BLaER1 (cell line): Measurements from ENCODE around the gene SMIM24.
A peak's percentile ranks its signal among the peaks of the same experiment; 100 is the strongest.

Source experiments
- H3K27ac ChIP-seq: shearing (Covaris generic); formaldehyde crosslinking; 2 replicates; pipeline ENCODE4 v1.8.1; 2022
- H3K27me3 ChIP-seq: shearing (Covaris generic); formaldehyde crosslinking; 2 replicates; pipeline ENCODE4 v1.8.1; 2022
- H3K36me3 ChIP-seq: shearing (Covaris generic); formaldehyde crosslinking; 2 replicates; pipeline ENCODE4 v1.8.1; 2022
- H3K4me1 ChIP-seq: shearing (Covaris generic); formaldehyde crosslinking; 2 replicates; pipeline ENCODE4 v1.8.1; 2022
- H3K4me2 ChIP-seq: shearing (Covaris generic); formaldehyde crosslinking; 2 replicates; pipeline ENCODE4 v1.8.1; 2022
- H3K4me3 ChIP-seq: shearing (Covaris generic); formaldehyde crosslinking; 2 replicates; pipeline ENCODE4 v1.8.1; 2022
- H3K9ac ChIP-seq: shearing (Covaris generic); formaldehyde crosslinking; 2 replicates; pipeline ENCODE4 v1.8.1; 2022
- H3K9me3 ChIP-seq: shearing (Covaris generic); formaldehyde crosslinking; 2 replicates; pipeline ENCODE4 v1.8.1; 2022
- H4K20me1 ChIP-seq: shearing (Covaris generic); formaldehyde crosslinking; 2 replicates; pipeline ENCODE4 v1.8.1; 2022
- Cebpa-rat ChIP-seq: shearing (Covaris generic); IDR thresholded peaks from 2 replicates; pipeline ENCODE4 v1.8.1; 2022

SMIM24 gene

GRCh38 chr19:3497757-3498520 lies 17.6 kb upstream of the SMIM24 start:
- H4K20me1 ChIP-seq, result peaks cover 26% of the 10 kb centered on the region
- H3K4me1 ChIP-seq, result peaks cover 16% of the 10 kb centered on the region
- no peak overlapping the region for H3K9ac ChIP-seq
- H3K27me3 ChIP-seq, result no peaks in the 10 kb centered on the region
- no peak for TF ChIP-seq Cebpa-rat
- H3K4me3 ChIP-seq, result no peak overlapping the region
- H3K9me3 ChIP-seq, result no peaks in the 10 kb centered on the region
- no peak overlapping the region for H3K4me2 ChIP-seq
- H3K27ac ChIP-seq, result no peak overlapping the region
- H3K36me3 ChIP-seq, result peaks cover 54% of the 10 kb centered on the region

GRCh38 chr19:3496392-3497273 lies 16.3 kb upstream of the SMIM24 start:
- Histone ChIP-seq H3K27me3 (no peaks in the 10 kb centered on the region), H3K36me3 (peaks cover 67% of the 10 kb centered on the region), H3K9ac (no peak overlapping the region), H3K27ac (no peak overlapping the region), H3K4me1 (peaks cover 16% of the 10 kb centered on the region), H3K4me2 (no peak overlapping the region), H3K9me3 (no peaks in the 10 kb centered on the region), H4K20me1 (peaks cover 31% of the 10 kb centered on the region), H3K4me3 (no peak overlapping the region)
- TF ChIP-seq Cebpa-rat, result no peak

- no peak for TF ChIP-seq Cebpa-rat
- no peak overlapping the region for H3K27ac ChIP-seq
- no peak overlapping the region for H3K4me2 ChIP-seq
- peaks cover 7% of the 10 kb centered on the region for H3K4me1 ChIP-seq
- H3K9ac ChIP-seq, result no peak overlapping the region
- H3K27me3 ChIP-seq, result no peaks in the 10 kb centered on the region
- H3K4me3 ChIP-seq, result no peak overlapping the region
- H3K9me3 ChIP-seq, result no peaks in the 10 kb centered on the region
- peaks cover 80% of the 10 kb centered on the region for H3K36me3 ChIP-seq
- peaks cover 31% of the 10 kb centered on the region for H4K20me1 ChIP-seq
Observed at GRCh38 chr19:3494559-3494958, 14.2 kb upstream of the SMIM24 start.

GRCh38 chr19:3494051-3494450 lies 13.7 kb upstream of the SMIM24 start:
- no peak overlapping the region for H3K9ac ChIP-seq
- no peaks in the 10 kb centered on the region for H3K27me3 ChIP-seq
- no peak overlapping the region for H3K27ac ChIP-seq
- TF ChIP-seq Cebpa-rat, result no peak
- no peak overlapping the region for H3K4me3 ChIP-seq
- H3K36me3 ChIP-seq, result peaks cover 83% of the 10 kb centered on the region
- no peaks in the 10 kb centered on the region for H3K9me3 ChIP-seq
- H3K4me2 ChIP-seq, result no peak overlapping the region
- peaks cover 31% of the 10 kb centered on the region for H4K20me1 ChIP-seq
- peaks cover 2% of the 10 kb centered on the region; the same call in 1 of the 2 replicates for H3K4me1 ChIP-seq

GRCh38 chr19:3493651-3494050 lies 13.3 kb upstream of the SMIM24 start:
- no peaks in the 10 kb centered on the region for H3K4me1 ChIP-seq

GRCh38 chr19:3492919-3493318 lies 12.6 kb upstream of the SMIM24 start:
- TF ChIP-seq Cebpa-rat, result no peak
- Histone ChIP-seq H3K27ac (no peak overlapping the region), H3K36me3 (peaks cover 91% of the 10 kb centered on the region)

More at GRCh38 chr19:3493651-3494050, 13.3 kb upstream of the SMIM24 start:
- TF ChIP-seq Cebpa-rat, result no peak
- Histone ChIP-seq H3K36me3 (peaks cover 87% of the 10 kb centered on the region), H3K9ac (no peak overlapping the region), H3K4me2 (no peak overlapping the region), H4K20me1 (peaks cover 31% of the 10 kb centered on the region), H3K4me3 (no peak overlapping the region), H3K27ac (no peak overlapping the region), H3K27me3 (no peaks in the 10 kb centered on the region), H3K9me3 (no peaks in the 10 kb centered on the region)

GRCh38 chr19:3492131-3492839 lies 12.0 kb upstream of the SMIM24 start:
- Histone ChIP-seq H3K27me3 (no peaks in the 10 kb centered on the region), H3K36me3 (peaks cover 89% of the 10 kb centered on the region), H4K20me1 (peaks cover 30% of the 10 kb centered on the region), H3K9ac (no peak overlapping the region), H3K4me3 (no peak overlapping the region), H3K9me3 (no peaks in the 10 kb centered on the region), H3K27ac (no peak overlapping the region), H3K4me2 (no peak overlapping the region), H3K4me1 (no peaks in the 10 kb centered on the region)
- no peak for TF ChIP-seq Cebpa-rat

More at GRCh38 chr19:3492919-3493318, 12.6 kb upstream of the SMIM24 start:
- no peaks in the 10 kb centered on the region for H3K9me3 ChIP-seq
- H3K4me2 ChIP-seq, result no peak overlapping the region
- no peaks in the 10 kb centered on the region for H3K4me1 ChIP-seq
- H3K9ac ChIP-seq, result no peak overlapping the region
- H4K20me1 ChIP-seq, result peaks cover 31% of the 10 kb centered on the region
- H3K4me3 ChIP-seq, result no peak overlapping the region
- H3K27me3 ChIP-seq, result no peaks in the 10 kb centered on the region

- peaks cover 22% of the 10 kb centered on the region for H4K20me1 ChIP-seq
- no peaks in the 10 kb centered on the region for H3K27me3 ChIP-seq
- no peaks in the 10 kb centered on the region for H3K4me1 ChIP-seq
- no peak overlapping the region for H3K4me3 ChIP-seq
- no peak overlapping the region for H3K27ac ChIP-seq
- peaks cover 86% of the 10 kb centered on the region for H3K36me3 ChIP-seq
- no peak for TF ChIP-seq Cebpa-rat
- H3K9me3 ChIP-seq, result no peaks in the 10 kb centered on the region
- H3K4me2 ChIP-seq, result no peak overlapping the region
- H3K9ac ChIP-seq, result no peak overlapping the region
Observed at GRCh38 chr19:3491396-3492119, 11.2 kb upstream of the SMIM24 start.

GRCh38 chr19:3483226-3483628 lies 2.9 kb upstream of the SMIM24 start, which contains the start of gene SMIM44:
SMIM44 (minus strand) TSS chr19:3483441; CDS start chr19:3483403, 38 bp downstream.
- Histone ChIP-seq H3K27me3 (no peaks in the 10 kb centered on the region), H3K4me1 (peaks cover 29% of the 10 kb centered on the region), H3K9me3 (no peaks in the 10 kb centered on the region), H3K9ac (0 out of 2 replicates have a peak within 1 kb of the TSS, but pooled peaks have one; percentile 3), H3K36me3 (peaks cover 31% of the 10 kb centered on the region), H3K4me2 (no peak within 1 kb of the TSS), H3K4me3 (no peak within 1 kb of the TSS), H3K27ac (no peak within 1 kb of the TSS), H4K20me1 (no peaks in the 10 kb centered on the region)
- no peak for TF ChIP-seq Cebpa-rat
